DND-41 (cell line): ENCODE measurements around the gene CCDC171.

Source experiments
- EZH2 ChIP-seq: IDR thresholded peaks from 3 replicates; pipeline ENCODE4 v1.6.1; 2012; ENCODE audit warnings: borderline replicate concordance, low read depth, mild to moderate bottlenecking, moderate library complexity, low read length, inconsistent platforms; ENCODE audit not compliant: severe bottlenecking
- TF ChIP-seq, protein P1 (sequence below): IDR thresholded peaks from 2 replicates; pipeline ENCODE4 v1.5.1; 2012; ENCODE audit warnings: borderline replicate concordance, low read length, moderate library complexity, mild to moderate bottlenecking; ENCODE audit not compliant: poor library complexity, severe bottlenecking; ENCODE audit errors: extremely low read depth

DNA sequence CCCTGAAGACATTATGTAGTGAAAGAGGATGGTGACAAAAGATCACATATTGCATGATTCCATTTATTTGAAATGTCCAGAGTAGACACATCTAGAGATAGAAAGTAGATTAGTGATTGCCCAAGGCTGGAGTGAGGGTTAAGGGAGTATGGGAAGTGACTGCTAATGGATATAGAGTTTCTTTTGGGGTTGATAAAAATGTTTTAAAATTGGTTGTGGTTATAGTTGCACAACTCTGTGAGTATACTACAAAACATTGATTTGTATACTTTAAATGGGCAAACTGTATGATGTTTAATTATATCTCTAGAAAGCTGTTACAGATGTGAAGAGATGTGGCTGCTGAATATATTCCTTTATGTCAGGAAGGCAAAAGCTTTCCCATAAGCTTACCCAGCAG is 202.8 kb downstream of the CCDC171 start:
- TF ChIP-seq, protein P1, sequence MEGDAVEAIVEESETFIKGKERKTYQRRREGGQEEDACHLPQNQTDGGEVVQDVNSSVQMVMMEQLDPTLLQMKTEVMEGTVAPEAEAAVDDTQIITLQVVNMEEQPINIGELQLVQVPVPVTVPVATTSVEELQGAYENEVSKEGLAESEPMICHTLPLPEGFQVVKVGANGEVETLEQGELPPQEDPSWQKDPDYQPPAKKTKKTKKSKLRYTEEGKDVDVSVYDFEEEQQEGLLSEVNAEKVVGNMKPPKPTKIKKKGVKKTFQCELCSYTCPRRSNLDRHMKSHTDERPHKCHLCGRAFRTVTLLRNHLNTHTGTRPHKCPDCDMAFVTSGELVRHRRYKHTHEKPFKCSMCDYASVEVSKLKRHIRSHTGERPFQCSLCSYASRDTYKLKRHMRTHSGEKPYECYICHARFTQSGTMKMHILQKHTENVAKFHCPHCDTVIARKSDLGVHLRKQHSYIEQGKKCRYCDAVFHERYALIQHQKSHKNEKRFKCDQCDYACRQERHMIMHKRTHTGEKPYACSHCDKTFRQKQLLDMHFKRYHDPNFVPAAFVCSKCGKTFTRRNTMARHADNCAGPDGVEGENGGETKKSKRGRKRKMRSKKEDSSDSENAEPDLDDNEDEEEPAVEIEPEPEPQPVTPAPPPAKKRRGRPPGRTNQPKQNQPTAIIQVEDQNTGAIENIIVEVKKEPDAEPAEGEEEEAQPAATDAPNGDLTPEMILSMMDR: no peak
- no peak for TF ChIP-seq EZH2
